Left forelimb (tissue), 1 donor: ENCODE data around the gene RNU6-9.
A peak's percentile ranks its signal among the peaks of the same experiment; 100 is the strongest.

Experiments used
- DNase-seq: peaks from one replicate; pipeline ENCODE4 v3.0.0-alpha.2; 2018; ENCODE audit warnings: low spot score

The RNU6-9 gene

GRCh38 chr19:899336-900042 is 6.2 kb downstream of the RNU6-9 start:
- DNase-seq, result no peak

DNA sequence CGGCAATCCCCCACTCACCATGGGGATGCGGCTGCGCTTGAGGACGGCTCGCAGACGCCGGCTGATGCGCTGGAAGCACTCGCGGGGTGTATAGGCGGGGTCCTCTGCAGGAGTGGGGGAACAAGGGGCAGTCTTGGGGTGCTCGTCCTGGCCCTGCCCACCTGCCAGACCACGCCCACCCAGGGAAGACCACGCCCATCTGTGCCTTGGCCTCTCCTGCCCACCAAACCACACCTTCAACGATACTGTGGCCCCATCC is 6.7 kb downstream of the RNU6-9 start:
- DNase-seq, result no peak

DNA sequence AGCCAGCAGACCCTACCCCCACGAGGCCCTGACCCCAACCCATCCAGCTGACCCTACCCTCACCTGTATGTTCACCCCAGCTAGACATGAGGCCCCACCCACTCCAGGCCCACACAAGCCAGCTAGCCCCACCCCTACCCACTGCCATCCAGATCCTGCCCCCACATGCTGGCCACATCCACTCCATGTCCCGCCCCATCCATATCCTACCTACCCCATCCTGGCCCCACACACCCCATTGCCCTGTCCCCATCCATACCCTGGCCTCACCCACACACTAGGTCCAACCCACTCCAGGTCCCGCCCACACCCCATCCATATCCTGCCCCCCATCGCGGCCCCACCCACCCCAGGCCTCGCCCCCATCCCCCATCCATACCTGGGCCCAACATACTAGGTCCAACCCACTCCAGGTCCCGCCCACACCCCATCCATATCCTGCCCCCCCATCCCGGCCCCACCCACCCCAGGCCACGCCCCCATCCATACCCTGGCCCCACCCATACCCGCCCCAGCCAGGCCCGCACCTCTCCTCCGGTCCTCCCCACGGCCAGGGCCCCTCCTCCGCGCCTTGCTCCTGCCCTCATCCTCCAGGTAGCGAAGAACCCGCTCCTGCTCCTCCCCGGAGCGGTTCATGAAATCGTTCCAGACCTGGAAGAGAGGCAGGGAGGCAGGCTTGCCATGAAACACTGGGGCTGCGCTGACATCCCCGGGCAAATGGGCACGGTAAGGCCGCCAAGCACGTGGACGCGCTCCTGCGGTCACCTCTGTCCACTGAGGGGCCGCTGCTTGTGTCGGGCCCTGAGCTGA is 7.2 kb downstream of the RNU6-9 start:
- no peak for DNase-seq

- no peak for DNase-seq
Measured at GRCh38 chr19:901216-902092, 8.2 kb downstream of the RNU6-9 start.

GRCh38 chr19:902093-902370 is 8.7 kb downstream of the RNU6-9 start:
- no peak for DNase-seq

GRCh38 chr19:902446-903226 is 9.4 kb downstream of the RNU6-9 start:
- no peak for DNase-seq

DNA sequence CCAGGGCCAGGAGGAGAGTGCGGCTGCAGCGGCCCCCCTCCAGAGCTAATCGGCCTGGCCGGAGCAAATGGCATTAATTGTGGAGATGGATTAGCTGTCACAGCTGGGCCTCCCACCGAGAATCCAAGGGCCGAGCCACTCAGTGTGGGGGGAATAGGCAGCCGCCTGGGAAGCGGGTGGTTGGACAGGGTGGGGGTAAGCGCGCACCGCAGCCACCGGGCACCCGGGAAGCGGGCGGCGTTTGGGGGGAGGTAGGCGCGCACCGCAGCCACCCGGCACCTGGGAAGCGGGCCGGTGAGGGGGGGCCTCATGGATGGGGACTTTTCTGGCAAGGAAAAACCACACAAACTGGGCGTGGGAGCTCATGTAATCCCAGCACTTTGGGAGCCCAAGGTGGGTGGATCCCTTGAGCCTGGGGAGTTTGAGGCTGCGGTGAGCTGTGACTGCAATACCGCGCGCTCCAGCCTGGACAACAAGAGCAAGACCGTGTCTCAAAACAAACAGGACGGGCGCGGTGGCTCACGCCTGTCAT is 10.0 kb downstream of the RNU6-9 start:
- no peak for DNase-seq

GRCh38 chr19:904545-904944 is 11.3 kb downstream of the RNU6-9 start:
- DNase-seq, result no peak

DNA sequence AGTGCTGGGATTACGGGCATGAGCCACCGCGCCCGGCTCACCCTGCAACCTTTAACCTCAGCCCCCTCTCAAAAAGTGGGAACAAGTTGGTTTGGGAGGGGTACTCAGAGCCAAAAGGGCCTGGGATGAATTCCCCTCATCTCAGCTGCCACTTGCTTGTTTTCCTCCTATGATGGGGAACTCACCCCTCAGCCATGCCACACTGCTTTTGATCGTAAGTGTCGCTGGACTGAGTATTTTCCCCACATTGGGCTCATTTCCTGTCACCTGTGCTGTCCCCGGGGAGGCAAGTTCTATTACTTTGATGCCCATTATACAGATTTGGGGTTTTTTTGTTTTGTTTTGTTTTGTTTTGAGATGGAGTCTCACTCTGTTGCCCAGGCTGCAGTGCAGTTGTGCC is 13.2 kb downstream of the RNU6-9 start:
- no peak for DNase-seq

DNA sequence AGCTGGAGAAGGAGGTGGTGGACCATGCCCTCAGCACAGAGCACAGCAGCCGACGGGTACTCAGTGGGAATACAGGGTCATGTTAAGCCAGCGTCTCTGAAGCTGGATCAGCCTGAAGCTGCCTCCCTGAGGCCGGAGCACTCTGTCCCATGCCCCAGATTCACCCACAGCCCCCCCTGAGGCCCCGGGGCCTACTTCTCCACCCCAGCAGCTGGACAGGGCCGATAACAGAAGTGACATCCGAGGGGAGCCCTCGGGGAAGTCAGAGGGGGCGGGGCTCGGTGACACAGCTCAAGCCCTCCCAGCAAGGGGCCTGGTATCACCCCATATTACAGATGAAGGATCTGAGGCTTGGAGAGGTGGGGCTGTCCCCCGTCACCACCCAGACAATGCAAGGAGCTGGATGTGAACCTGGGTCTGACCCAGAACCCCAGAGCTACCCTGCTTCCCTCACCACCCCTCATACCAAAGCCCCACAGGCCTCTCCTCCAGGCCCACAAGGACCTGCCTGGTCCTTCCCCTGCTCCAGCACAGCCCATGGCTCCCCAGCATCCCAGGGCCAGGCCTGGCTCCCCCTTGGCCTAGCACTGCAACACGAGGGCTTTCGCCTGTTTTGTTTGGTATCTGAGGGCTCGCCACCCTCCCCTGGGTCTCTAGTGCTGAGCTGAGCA is 14.0 kb downstream of the RNU6-9 start:
- no peak for DNase-seq

GRCh38 chr19:911197-912033 is 18.1 kb downstream of the RNU6-9 start:
- DNase-seq, result no peak

DNA sequence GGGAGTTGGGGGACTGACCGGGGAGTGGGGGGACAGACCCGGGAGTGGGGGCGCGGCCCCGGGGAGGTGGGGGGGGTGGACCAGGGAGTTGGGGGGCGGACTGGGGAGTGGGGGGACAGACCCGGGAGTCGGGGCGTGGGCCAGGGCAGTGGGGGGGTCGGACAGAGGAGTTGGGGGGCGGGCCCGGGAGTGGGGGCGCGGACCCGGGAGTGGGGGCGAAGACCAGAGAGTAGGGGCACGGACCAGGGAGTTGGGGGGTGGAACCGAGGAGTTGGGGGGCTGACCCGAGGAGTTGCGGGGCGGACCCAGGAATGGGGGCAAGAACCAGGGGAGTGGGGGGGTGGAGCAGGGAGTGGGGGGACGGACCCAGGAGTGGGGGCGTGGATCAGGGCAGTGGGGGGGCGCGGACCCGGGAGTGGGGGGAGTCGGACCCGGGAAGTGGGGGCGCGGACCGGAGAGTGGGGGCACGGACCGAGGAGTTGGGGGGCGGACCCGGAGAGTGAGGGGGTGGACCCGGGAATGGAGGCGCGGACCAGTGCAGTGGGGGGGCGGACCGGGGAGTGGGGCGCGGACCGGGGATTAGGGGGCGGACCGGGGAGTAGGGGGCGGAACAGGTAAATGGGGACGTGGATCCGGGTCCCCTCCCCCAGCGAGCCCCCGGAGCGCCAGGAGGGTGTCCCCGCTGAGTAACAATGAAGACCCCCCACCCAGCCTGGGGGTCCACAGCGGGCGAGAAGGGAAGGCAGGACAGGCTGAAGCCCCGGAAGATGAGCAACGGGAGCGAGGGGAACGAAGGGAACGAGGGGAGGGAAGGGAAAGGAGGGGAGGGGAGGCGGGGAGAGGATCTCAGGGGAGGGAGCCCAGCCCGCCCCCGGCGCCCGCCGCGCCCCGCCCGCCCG is 19.1 kb downstream of the RNU6-9 start:
- no peak for DNase-seq

GRCh38 chr19:913080-913748 is 19.9 kb downstream of the RNU6-9 start, which contains the start of gene R3HDM4:
Gene R3HDM4, minus strand, starts transcription at chr19:913219. Its CDS starts 62 bp downstream, at chr19:913157.
- DNase-seq, result peak; percentile 89

DNA sequence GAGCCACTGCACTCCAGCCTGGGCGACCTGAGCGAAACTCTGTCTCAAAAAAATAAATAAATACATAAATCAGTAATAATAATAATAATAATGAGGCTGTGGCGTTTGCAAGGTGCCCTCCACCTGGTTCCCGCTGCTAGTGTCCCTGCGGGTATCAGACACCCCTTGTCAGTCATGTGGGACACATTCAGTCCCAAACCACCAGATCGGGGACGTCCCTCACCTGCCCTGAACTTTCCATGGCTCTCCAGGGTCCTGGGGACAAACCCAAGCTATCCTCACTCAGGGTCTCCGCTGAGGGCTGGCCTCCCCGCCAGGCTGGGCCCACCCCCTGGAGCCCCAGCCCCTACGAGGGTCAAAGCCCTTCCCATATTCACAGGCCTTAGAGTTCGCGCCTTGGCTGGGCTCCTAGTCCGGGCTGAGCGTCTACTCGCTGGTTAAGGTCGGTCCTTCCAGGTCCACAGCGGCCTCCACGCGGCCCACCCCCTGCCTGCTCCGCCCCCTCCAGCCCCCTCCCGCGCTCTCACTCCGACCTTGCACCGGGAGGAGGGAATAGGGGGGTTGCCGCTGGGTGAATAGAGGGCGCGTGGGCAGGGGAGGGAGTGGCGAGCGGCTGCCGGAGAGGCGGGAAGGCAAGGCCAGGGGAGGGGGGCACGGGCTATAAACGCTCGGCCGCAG is 23.5 kb downstream of the RNU6-9 start:
- no peak for DNase-seq

- DNase-seq, result no peak
Measured at GRCh38 chr19:917323-918151, 24.3 kb downstream of the RNU6-9 start, which contains the start of gene KISS1R. Gene KISS1R, plus strand, starts transcription at chr19:917333. Its CDS starts 170 bp downstream, at chr19:917503.

GRCh38 chr19:918152-918437 is 24.8 kb downstream of the RNU6-9 start:
- DNase-seq, result no peak

- DNase-seq, result no peak
Measured at GRCh38 chr19:918481-919198, 25.4 kb downstream of the RNU6-9 start.
